Measurements from ENCODE around the gene ZNF185. TPM values are rescaled to one million over a fixed set of nuclear protein-coding genes. Genes with fewer than 3 reads are reported as not detected.

The ZNF185 gene
- total and polyA plus RNA-seq, 10 of the 15 experiments (the other 5 are each of a cell fraction or from before 2014, with no cell fraction given), result 0.23 to 1.3 (median 0.55) TPM

- H3K27ac ChIP-seq (ENCODE audit: control insufficient read depth, insufficient read depth), result no peak overlapping the region
- no peak for TF ChIP-seq ZBTB11 (CRISPR knock-in tag; IDR thresholded peaks at IDR 0.05)
- H3K4me2 ChIP-seq (ENCODE audit: control insufficient read depth, insufficient read depth), result no peak overlapping the region
- intact Hi-C loops (cut with micrococcal nuclease; ENCODE audit: unreplicated experiment) (no loop called here), in situ Hi-C loops (cut with MboI) (loop anchor here (5.0 to 10.0 kb wide), 2 partner anchors 558 to 726 kb away; partner anchors contain the start of gene PNCK)
- no peaks in the 10 kb centered on the region for H3K4me1 ChIP-seq (ENCODE audit: control insufficient read depth, insufficient read depth, low read length)
- POLR2A ChIA-PET, result no interaction called here
- no peaks in the 10 kb centered on the region for H3K9me3 ChIP-seq (replicated peaks; ENCODE audit: control insufficient read depth, insufficient read depth, low read length)
- H4K20me1 ChIP-seq (ENCODE audit: control insufficient read depth, insufficient read depth), result no peaks in the 10 kb centered on the region
- BruUV-seq (replicated peaks), result no TSS peak
- SMC1A ChIA-PET (ENCODE audit: uncharacterized antibody, unreplicated experiment), result no interaction called here
- H3K4me3 ChIP-seq, result no peak overlapping the region
- H3K79me2 ChIP-seq (ENCODE audit: control insufficient read depth, insufficient read depth, low read length), result no peaks in the 10 kb centered on the region
- CTCF ChIA-PET, result no interaction called here
- 55% methylated on average over 6 of the region's 6 CpGs for WGBS (ENCODE audit: insufficient coverage, insufficient replicate concordance, low lambda C conversion rate, missing lambda C conversion rate)
- no peak overlapping the region for H2AFZ ChIP-seq (ENCODE audit: control insufficient read depth, low read depth, low read length)
- FAIRE-seq (no peak), ATAC-seq (no peak), DNase-seq (ENCODE audit: low read depth, low spot score) (no peak)
- RAD21 ChIA-PET (ENCODE audit: unreplicated experiment), result no interaction called here
- H3K9ac ChIP-seq (ENCODE audit: control insufficient read depth, insufficient read depth, low read length), result no peak overlapping the region
- no peaks in the 10 kb centered on the region for H3K36me3 ChIP-seq (ENCODE audit: control insufficient read depth in 2 of 2, insufficient read depth in 2 of 2, low read length in 1 of 2)
- no peaks in the 10 kb centered on the region; a peak in 1 of 4 replicates for H3K27me3 ChIP-seq (replicated peaks in 1 of 2; ENCODE audit: control insufficient read depth in 2 of 2, insufficient read depth in 2 of 2, low read length in 1 of 2)
Measured at GRCh38 chrX:152946681-152947080, 48.8 kb downstream of the ZNF185 start.

Other genes starting within 250 kb of the ZNF185 start
Only the 7 nearest of the 13 such genes appear.
- not detected in 2 replicates for gene MAGEA2, start 144.2 kb upstream of the ZNF185 start, total RNA-seq (2014; rRNA removed)
- gene MAGEA2, start 144.2 kb upstream of the ZNF185 start, total RNA-seq (2014; rRNA removed; fragmentation: Illumina TruSeq; extraction: Trizol), result not detected in 2 replicates
- not detected in 2 replicates for gene MAGEA2, start 144.2 kb upstream of the ZNF185 start, total RNA-seq (2021)
- 0.04 and 0.09 TPM in 2 replicates for gene MAGEA2, start 144.2 kb upstream of the ZNF185 start, polyA plus RNA-seq (2011; rRNA removed)
- not detected in 2 replicates for gene MAGEA2, start 144.2 kb upstream of the ZNF185 start, polyA plus RNA-seq (2014; fragmentation: Illumina TruSeq; extraction: Trizol)
- gene MAGEA2, start 144.2 kb upstream of the ZNF185 start, polyA plus RNA-seq (2014; fragmentation: Nextera tagmentation; extraction: Ambion mirVana), result not detected
- 0.13 TPM in 1 of 2 replicates, not detected in the other for gene MAGEA2, start 144.2 kb upstream of the ZNF185 start, polyA plus RNA-seq (2014; rRNA removed)
- not detected for gene MAGEA2, start 144.2 kb upstream of the ZNF185 start, polyA plus RNA-seq (2016; fragmentation: Nextera tagmentation; extraction: Ambion mirVana)
- 0.34 TPM in 1 of 2 replicates, not detected in the other for gene CSAG3, start 138.8 kb upstream of the ZNF185 start, total RNA-seq (2014; rRNA removed)
- 0.23 TPM in 1 of 2 replicates, not detected in the other for gene CSAG3, start 138.8 kb upstream of the ZNF185 start, total RNA-seq (2014; rRNA removed; fragmentation: Illumina TruSeq; extraction: Trizol)
- gene CSAG3, start 138.8 kb upstream of the ZNF185 start, total RNA-seq (2021), result not detected in 2 replicates
- 1.2 and 1.9 TPM in 2 replicates for gene CSAG3, start 138.8 kb upstream of the ZNF185 start, polyA plus RNA-seq (2011; rRNA removed)
- gene CSAG3, start 138.8 kb upstream of the ZNF185 start, polyA plus RNA-seq (2014; fragmentation: Illumina TruSeq; extraction: Trizol), result 1.2 TPM in 1 of 2 replicates, not detected in the other
- gene CSAG3, start 138.8 kb upstream of the ZNF185 start, polyA plus RNA-seq (2014; fragmentation: Nextera tagmentation; extraction: Ambion mirVana), result under 1 TPM; 0.33 to 0.68 TPM
- 0.14 and 0.67 TPM in 2 replicates for gene CSAG3, start 138.8 kb upstream of the ZNF185 start, polyA plus RNA-seq (2014; rRNA removed)
- gene CSAG3, start 138.8 kb upstream of the ZNF185 start, polyA plus RNA-seq (2016; fragmentation: Nextera tagmentation; extraction: Ambion mirVana), result under 1 TPM; 0.40 to 0.96 TPM
- gene MAGEA6, start 128.4 kb upstream of the ZNF185 start, total RNA-seq (2014; rRNA removed), result not detected in 2 replicates
- gene MAGEA6, start 128.4 kb upstream of the ZNF185 start, total RNA-seq (2014; rRNA removed; fragmentation: Illumina TruSeq; extraction: Trizol), result not detected in 2 replicates
- 0.16 TPM in 1 of 2 replicates, not detected in the other for gene MAGEA6, start 128.4 kb upstream of the ZNF185 start, total RNA-seq (2021)
- 1.9 and 2.7 TPM in 2 replicates for gene MAGEA6, start 128.4 kb upstream of the ZNF185 start, polyA plus RNA-seq (2011; rRNA removed)
- not detected in 2 replicates for gene MAGEA6, start 128.4 kb upstream of the ZNF185 start, polyA plus RNA-seq (2014; fragmentation: Illumina TruSeq; extraction: Trizol)
- not detected for gene MAGEA6, start 128.4 kb upstream of the ZNF185 start, polyA plus RNA-seq (2014; fragmentation: Nextera tagmentation; extraction: Ambion mirVana)
- gene MAGEA6, start 128.4 kb upstream of the ZNF185 start, polyA plus RNA-seq (2014; rRNA removed), result 0.04 and 0.38 TPM in 2 replicates
- not detected for gene MAGEA6, start 128.4 kb upstream of the ZNF185 start, polyA plus RNA-seq (2016; fragmentation: Nextera tagmentation; extraction: Ambion mirVana)
- gene CETN2, start 67.3 kb upstream of the ZNF185 start, total RNA-seq (2014; rRNA removed), result 12.7 and 14.0 TPM in 2 replicates
- 21.1 and 23.0 TPM in 2 replicates for gene CETN2, start 67.3 kb upstream of the ZNF185 start, total RNA-seq (2014; rRNA removed; fragmentation: Illumina TruSeq; extraction: Trizol)
- gene CETN2, start 67.3 kb upstream of the ZNF185 start, total RNA-seq (2021), result 11.4 and 12.0 TPM in 2 replicates
- gene CETN2, start 67.3 kb upstream of the ZNF185 start, polyA plus RNA-seq (2011; rRNA removed), result 15.9 and 20.0 TPM in 2 replicates
- gene CETN2, start 67.3 kb upstream of the ZNF185 start, polyA plus RNA-seq (2014; fragmentation: Illumina TruSeq; extraction: Trizol), result 26.2 and 33.5 TPM in 2 replicates
- 10 to 100 TPM; 18.9 to 26.1 TPM for gene CETN2, start 67.3 kb upstream of the ZNF185 start, polyA plus RNA-seq (2014; fragmentation: Nextera tagmentation; extraction: Ambion mirVana)
- 9.4 and 13.8 TPM in 2 replicates for gene CETN2, start 67.3 kb upstream of the ZNF185 start, polyA plus RNA-seq (2014; rRNA removed)
- gene CETN2, start 67.3 kb upstream of the ZNF185 start, polyA plus RNA-seq (2016; fragmentation: Nextera tagmentation; extraction: Ambion mirVana), result 10 to 100 TPM; 27.4 to 30.3 TPM
- gene NSDHL, start 67.0 kb upstream of the ZNF185 start, total RNA-seq (2014; rRNA removed), result 22.9 and 25.9 TPM in 2 replicates
- gene NSDHL, start 67.0 kb upstream of the ZNF185 start, total RNA-seq (2014; rRNA removed; fragmentation: Illumina TruSeq; extraction: Trizol), result 16.0 and 16.9 TPM in 2 replicates
- 23.5 and 24.2 TPM in 2 replicates for gene NSDHL, start 67.0 kb upstream of the ZNF185 start, total RNA-seq (2021)
- gene NSDHL, start 67.0 kb upstream of the ZNF185 start, polyA plus RNA-seq (2011; rRNA removed), result 31.9 and 37.1 TPM in 2 replicates
- gene NSDHL, start 67.0 kb upstream of the ZNF185 start, polyA plus RNA-seq (2014; fragmentation: Illumina TruSeq; extraction: Trizol), result 33.6 and 43.4 TPM in 2 replicates
- gene NSDHL, start 67.0 kb upstream of the ZNF185 start, polyA plus RNA-seq (2014; fragmentation: Nextera tagmentation; extraction: Ambion mirVana), result 10 to 100 TPM; 21.8 to 27.8 TPM
- 24.7 and 25.3 TPM in 2 replicates for gene NSDHL, start 67.0 kb upstream of the ZNF185 start, polyA plus RNA-seq (2014; rRNA removed)
- gene NSDHL, start 67.0 kb upstream of the ZNF185 start, polyA plus RNA-seq (2016; fragmentation: Nextera tagmentation; extraction: Ambion mirVana), result 10 to 100 TPM; 32.0 to 33.0 TPM
- not detected in 2 replicates for gene PNMA5, start 96.0 kb downstream of the ZNF185 start, total RNA-seq (2014; rRNA removed)
- gene PNMA5, start 96.0 kb downstream of the ZNF185 start, total RNA-seq (2014; rRNA removed; fragmentation: Illumina TruSeq; extraction: Trizol), result not detected in 2 replicates
- not detected in 2 replicates for gene PNMA5, start 96.0 kb downstream of the ZNF185 start, total RNA-seq (2021)
- gene PNMA5, start 96.0 kb downstream of the ZNF185 start, polyA plus RNA-seq (2011; rRNA removed), result not detected in 2 replicates
- 0.03 TPM in 1 of 2 replicates, not detected in the other for gene PNMA5, start 96.0 kb downstream of the ZNF185 start, polyA plus RNA-seq (2014; fragmentation: Illumina TruSeq; extraction: Trizol)
- gene PNMA5, start 96.0 kb downstream of the ZNF185 start, polyA plus RNA-seq (2014; fragmentation: Nextera tagmentation; extraction: Ambion mirVana), result not detected
- not detected in 2 replicates for gene PNMA5, start 96.0 kb downstream of the ZNF185 start, polyA plus RNA-seq (2014; rRNA removed)
- gene PNMA5, start 96.0 kb downstream of the ZNF185 start, polyA plus RNA-seq (2016; fragmentation: Nextera tagmentation; extraction: Ambion mirVana), result not detected
- not detected in 2 replicates for gene PNMA3, start 158.4 kb downstream of the ZNF185 start, total RNA-seq (2014; rRNA removed)
- not detected in 2 replicates for gene PNMA3, start 158.4 kb downstream of the ZNF185 start, total RNA-seq (2014; rRNA removed; fragmentation: Illumina TruSeq; extraction: Trizol)
- not detected in 2 replicates for gene PNMA3, start 158.4 kb downstream of the ZNF185 start, total RNA-seq (2021)
- not detected in 2 replicates for gene PNMA3, start 158.4 kb downstream of the ZNF185 start, polyA plus RNA-seq (2011; rRNA removed)
- 0.06 TPM in 1 of 2 replicates, not detected in the other for gene PNMA3, start 158.4 kb downstream of the ZNF185 start, polyA plus RNA-seq (2014; fragmentation: Illumina TruSeq; extraction: Trizol)
- not detected for gene PNMA3, start 158.4 kb downstream of the ZNF185 start, polyA plus RNA-seq (2014; fragmentation: Nextera tagmentation; extraction: Ambion mirVana)
- 0.09 TPM in 1 of 2 replicates, not detected in the other for gene PNMA3, start 158.4 kb downstream of the ZNF185 start, polyA plus RNA-seq (2014; rRNA removed)
- not detected for gene PNMA3, start 158.4 kb downstream of the ZNF185 start, polyA plus RNA-seq (2016; fragmentation: Nextera tagmentation; extraction: Ambion mirVana)

Measured in GM12878 (cell line).